HepG2 (cell line): ENCODE data around the gene SFI1. TPM values are rescaled to one million over a fixed set of nuclear protein-coding genes. Genes with fewer than 3 reads are reported as not detected.
A peak's percentile ranks its signal among the peaks of the same experiment; 100 is the strongest.

ENCODE experiments used
- ATF1 ChIP-seq: IDR thresholded peaks from 2 replicates; pipeline ENCODE4 v1.6.1; 2016; ENCODE audit warnings: mild to moderate bottlenecking, control low read depth
- CEBPG ChIP-seq: IDR thresholded peaks from 2 replicates; pipeline ENCODE4 v1.6.1; 2016
- CERS6 ChIP-seq: sonication (generic); formaldehyde crosslinking; IDR thresholded peaks from 2 replicates; pipeline ENCODE4 v1.5.0; 2020; ENCODE audit warnings: missing genetic modification reagents
- PLSCR1 ChIP-seq: sonication (generic); formaldehyde crosslinking; IDR thresholded peaks from 2 replicates; pipeline ENCODE4 v1.5.0; 2020; ENCODE audit warnings: missing genetic modification reagents, mild to moderate bottlenecking, borderline replicate concordance
- PRDM4 ChIP-seq: sonication (generic); formaldehyde crosslinking; IDR thresholded peaks from 2 replicates; pipeline ENCODE4 v1.9.0; 2021; ENCODE audit warnings: missing genetic modification reagents, borderline replicate concordance
- SP1 ChIP-seq, 2 experiments: fragments of 450-650 bp in 1 of 2; sonication (generic) in 1 of 2; formaldehyde crosslinking in 1 of 2; IDR thresholded peaks; 2 replicates each; pipeline versions ENCODE4 v1.4.0 to v1.6.1; 2016 to 2020; ENCODE audit warnings: missing genetic modification reagents in 1 of 2
- THAP8 ChIP-seq: sonication (generic); formaldehyde crosslinking; IDR thresholded peaks from 2 replicates; pipeline ENCODE4 v1.5.1; 2020; ENCODE audit warnings: missing genetic modification reagents, mild to moderate bottlenecking, borderline replicate concordance
- THRA ChIP-seq: sonication (generic); formaldehyde crosslinking; IDR thresholded peaks from 2 replicates; pipeline ENCODE4 v1.4.0; 2020; ENCODE audit warnings: missing genetic modification reagents, borderline replicate concordance
- TOPORS ChIP-seq: sonication (generic); formaldehyde crosslinking; IDR thresholded peaks from 2 replicates; pipeline ENCODE4 v1.8.0; 2023; ENCODE audit warnings: mild to moderate bottlenecking, missing genetic modification reagents
- ZFP36L1 ChIP-seq: sonication (generic); formaldehyde crosslinking; IDR thresholded peaks from 2 replicates; pipeline ENCODE4 v1.8.0; 2022; ENCODE audit warnings: mild to moderate bottlenecking, missing genetic modification reagents, moderate library complexity
- ZKSCAN1 ChIP-seq: fragments of 150-350 bp; IDR thresholded peaks from 2 replicates; pipeline ENCODE4 v1.6.1; 2014; ENCODE audit warnings: low read length
- ZNF264 ChIP-seq: sonication (generic); formaldehyde crosslinking; IDR thresholded peaks from 2 replicates; pipeline ENCODE4 v1.4.0; 2020; ENCODE audit warnings: missing genetic modification reagents
- ZNF589 ChIP-seq: sonication (generic); formaldehyde crosslinking; conservative IDR thresholded peaks from 2 replicates; pipeline ENCODE4 v1.8.0; 2022; ENCODE audit warnings: mild to moderate bottlenecking, moderate library complexity, missing genetic modification reagents
- polyA plus RNA-seq, 8 experiments: library from polyadenylated mRNA; depleted of rRNA in 3 of 8; stranded (reverse) in 7 of 8; unstranded in 1 of 8; fragments of >200 nt; fragmentation: Illumina TruSeq in 4 of 8; extraction: Trizol in 4 of 8; gene quantifications; 2 replicates each; pipeline versions ENCODE4 v1.2.1 to v1.2.3, GENCODE V29; 2011 to 2016; ENCODE audit warnings: low read depth in 4 of 8, missing spikeins in 1 of 8, mixed read lengths in 1 of 8; ENCODE audit not compliant: insufficient read depth in 1 of 8
- total RNA-seq, 5 experiments: library from RNA; depleted of rRNA; stranded (reverse); fragments of >200 nt; fragmentation: Illumina TruSeq; extraction: Trizol; gene quantifications; 2 replicates each; pipeline ENCODE4 v1.2.3, GENCODE V29; 2016; ENCODE audit warnings: low read depth in 1 of 5
- TF ChIP-seq, protein P1 (sequence below): sonication (generic); formaldehyde crosslinking; IDR thresholded peaks from 2 replicates; pipeline ENCODE4 v1.4.0; 2020; ENCODE audit warnings: missing genetic modification reagents
- TF ChIP-seq, protein P2 (sequence below): sonication (generic); formaldehyde crosslinking; conservative IDR thresholded peaks from 2 replicates; pipeline ENCODE4 v1.4.0; 2020; ENCODE audit warnings: missing genetic modification reagents

Gene SFI1
- total and polyA plus RNA-seq, 2 of the 13 experiments (the other 11 are each of a cell fraction or from before 2014, with no cell fraction given), result 20.5 to 40.1 TPM

DNA sequence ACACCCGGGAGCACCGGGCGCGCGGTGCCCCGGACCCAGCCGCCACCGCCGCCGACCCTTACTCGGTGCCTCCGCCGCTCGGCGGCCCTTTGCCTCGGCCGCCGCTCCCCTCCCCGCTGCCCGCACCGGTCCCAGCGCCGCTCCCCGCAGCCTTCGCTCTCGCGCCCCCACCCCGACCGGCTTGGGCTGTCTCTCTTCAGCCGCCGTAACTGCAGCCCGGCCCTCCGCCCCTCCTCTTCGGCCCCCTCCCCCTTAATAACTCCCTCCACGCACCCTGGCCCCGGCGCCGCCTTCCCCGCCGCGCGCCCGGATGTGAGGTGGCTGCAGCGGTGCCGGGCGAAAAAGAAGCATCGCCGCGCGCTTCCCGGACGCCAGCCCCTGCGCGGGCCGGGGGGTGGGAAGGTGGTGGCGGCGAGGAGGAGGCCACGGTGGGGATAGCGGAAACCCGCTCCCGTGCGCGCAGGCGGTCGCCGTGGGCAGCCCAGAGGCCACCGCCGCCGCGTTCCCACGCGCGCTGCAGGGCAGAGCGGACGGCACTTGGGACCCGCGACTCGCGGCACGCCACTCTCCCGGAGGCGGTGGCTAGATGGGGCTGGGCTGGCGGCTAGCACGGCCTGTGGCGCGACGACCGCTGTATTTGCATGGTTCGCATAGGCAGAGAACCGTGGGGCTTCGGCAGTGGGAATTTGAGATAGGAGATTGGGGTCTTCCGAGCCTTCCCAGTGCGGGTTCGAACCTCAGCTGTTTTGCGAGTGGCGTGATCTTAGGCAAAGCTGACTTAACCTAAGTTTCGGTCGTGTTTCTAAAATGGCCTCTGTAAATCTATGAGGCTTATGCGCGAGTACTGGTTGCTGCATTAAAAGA, 6.5 kb upstream of the SFI1 start, which contains the start of gene EIF4ENIF1 (continued):
- TF ChIP-seq TOPORS (CRISPR knock-in tag), result peak; percentile 25; the same call in 1 of the 2 replicates
- no peak for TF ChIP-seq THRA (CRISPR knock-in tag)
- no peak for TF ChIP-seq CEBPG (CRISPR knock-in tag)
- TF ChIP-seq PRDM4, result no peak
- TF ChIP-seq, protein P1, sequence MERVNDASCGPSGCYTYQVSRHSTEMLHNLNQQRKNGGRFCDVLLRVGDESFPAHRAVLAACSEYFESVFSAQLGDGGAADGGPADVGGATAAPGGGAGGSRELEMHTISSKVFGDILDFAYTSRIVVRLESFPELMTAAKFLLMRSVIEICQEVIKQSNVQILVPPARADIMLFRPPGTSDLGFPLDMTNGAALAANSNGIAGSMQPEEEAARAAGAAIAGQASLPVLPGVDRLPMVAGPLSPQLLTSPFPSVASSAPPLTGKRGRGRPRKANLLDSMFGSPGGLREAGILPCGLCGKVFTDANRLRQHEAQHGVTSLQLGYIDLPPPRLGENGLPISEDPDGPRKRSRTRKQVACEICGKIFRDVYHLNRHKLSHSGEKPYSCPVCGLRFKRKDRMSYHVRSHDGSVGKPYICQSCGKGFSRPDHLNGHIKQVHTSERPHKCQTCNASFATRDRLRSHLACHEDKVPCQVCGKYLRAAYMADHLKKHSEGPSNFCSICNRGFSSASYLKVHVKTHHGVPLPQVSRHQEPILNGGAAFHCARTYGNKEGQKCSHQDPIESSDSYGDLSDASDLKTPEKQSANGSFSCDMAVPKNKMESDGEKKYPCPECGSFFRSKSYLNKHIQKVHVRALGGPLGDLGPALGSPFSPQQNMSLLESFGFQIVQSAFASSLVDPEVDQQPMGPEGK (CRISPR knock-in tag), result peak; percentile 85
- no peak for TF ChIP-seq ZNF264 (CRISPR knock-in tag)
- no peak for TF ChIP-seq ZFP36L1 (CRISPR knock-in tag)
- TF ChIP-seq ZKSCAN1, result no peak
- no peak for TF ChIP-seq THAP8 (CRISPR knock-in tag)
- no peak for TF ChIP-seq ATF1 (CRISPR knock-in tag)
- TF ChIP-seq, protein P2, sequence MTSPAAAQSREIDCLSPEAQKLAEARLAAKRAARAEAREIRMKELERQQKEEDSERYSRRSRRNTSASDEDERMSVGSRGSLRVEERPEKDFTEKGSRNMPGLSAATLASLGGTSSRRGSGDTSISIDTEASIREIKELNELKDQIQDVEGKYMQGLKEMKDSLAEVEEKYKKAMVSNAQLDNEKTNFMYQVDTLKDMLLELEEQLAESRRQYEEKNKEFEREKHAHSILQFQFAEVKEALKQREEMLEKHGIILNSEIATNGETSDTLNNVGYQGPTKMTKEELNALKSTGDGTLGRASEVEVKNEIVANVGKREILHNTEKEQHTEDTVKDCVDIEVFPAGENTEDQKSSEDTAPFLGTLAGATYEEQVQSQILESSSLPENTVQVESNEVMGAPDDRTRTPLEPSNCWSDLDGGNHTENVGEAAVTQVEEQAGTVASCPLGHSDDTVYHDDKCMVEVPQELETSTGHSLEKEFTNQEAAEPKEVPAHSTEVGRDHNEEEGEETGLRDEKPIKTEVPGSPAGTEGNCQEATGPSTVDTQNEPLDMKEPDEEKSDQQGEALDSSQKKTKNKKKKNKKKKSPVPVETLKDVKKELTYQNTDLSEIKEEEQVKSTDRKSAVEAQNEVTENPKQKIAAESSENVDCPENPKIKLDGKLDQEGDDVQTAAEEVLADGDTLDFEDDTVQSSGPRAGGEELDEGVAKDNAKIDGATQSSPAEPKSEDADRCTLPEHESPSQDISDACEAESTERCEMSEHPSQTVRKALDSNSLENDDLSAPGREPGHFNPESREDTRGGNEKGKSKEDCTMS (CRISPR knock-in tag), result no peak
- TF ChIP-seq CERS6 (CRISPR knock-in tag), result no peak
- TF ChIP-seq PLSCR1 (CRISPR knock-in tag), result no peak
- peak; percentile 68 for TF ChIP-seq ZNF589 (CRISPR knock-in tag)
- TF ChIP-seq SP1 (IDR thresholded peaks at IDR 0.05), result no peak
- TF ChIP-seq SP1 (CRISPR knock-in tag; IDR thresholded peaks at IDR 0.05), result no peak; the same call in 1 of the 2 replicates
